Smooth muscle cell (in vitro differentiated cells): Measurements from ENCODE around the gene RPP25L. TPM values are rescaled to one million over a fixed set of nuclear protein-coding genes. Genes with fewer than 3 reads are reported as not detected.

Experiments used
- DNase-seq: peaks from one replicate; lab custom pipeline; 2025; ENCODE audit not compliant: unreplicated experiment; lab: John Stamatoyannopoulos, UW
- H2AFZ ChIP-seq: fragments of 200-600 bp; sonication (generic); 2 replicates; pipeline ENCODE4 v1.6.0; 2016; ENCODE audit warnings: antibody characterized with exemption, low read depth, mild to moderate bottlenecking
- H3F3A ChIP-seq: fragments of 200-600 bp; sonication (generic); 2 replicates; pipeline ENCODE4 v1.6.0; 2017; ENCODE audit warnings: antibody characterized with exemption, low read depth
- H3K27ac ChIP-seq: fragments of 200-600 bp; sonication (generic); 2 replicates; pipeline ENCODE4 v1.5.1; 2016; ENCODE audit warnings: low read depth, mild to moderate bottlenecking
- H3K27me3 ChIP-seq: fragments of 200-600 bp; sonication (generic); 2 replicates; pipeline ENCODE4 v1.6.1; 2016; ENCODE audit warnings: low read depth, mild to moderate bottlenecking
- H3K36me3 ChIP-seq: fragments of 200-600 bp; sonication (generic); 2 replicates; pipeline ENCODE4 v1.5.1; 2016; ENCODE audit warnings: low read depth
- H3K4me1 ChIP-seq: fragments of 200-600 bp; sonication (generic); 2 replicates; pipeline ENCODE4 v1.5.1; 2016; ENCODE audit warnings: low read depth
- H3K4me2 ChIP-seq: fragments of 200-600 bp; sonication (generic); 2 replicates; pipeline ENCODE4 v1.6.0; 2016; ENCODE audit warnings: mild to moderate bottlenecking
- H3K4me3 ChIP-seq: fragments of 200-600 bp; sonication (generic); 2 replicates; pipeline ENCODE4 v1.5.1; 2016; ENCODE audit warnings: mild to moderate bottlenecking
- H3K79me2 ChIP-seq: fragments of 200-600 bp; sonication (generic); 2 replicates; pipeline ENCODE4 v1.6.0; 2016; ENCODE audit warnings: low read depth, mild to moderate bottlenecking
- H3K9ac ChIP-seq: fragments of 200-600 bp; sonication (generic); 2 replicates; pipeline ENCODE4 v1.6.0; 2016; ENCODE audit warnings: low read depth
- H3K9me3 ChIP-seq: fragments of 200-600 bp; sonication (generic); replicated peaks from 2 replicates; pipeline ENCODE4 v1.5.1; 2016; ENCODE audit warnings: low read depth
- H4K20me1 ChIP-seq: fragments of 200-600 bp; sonication (generic); 2 replicates; pipeline ENCODE4 v1.6.0; 2016; ENCODE audit warnings: low read depth
- CTCF ChIP-seq: fragments of 200-600 bp; sonication (generic); IDR thresholded peaks from 2 replicates; pipeline ENCODE4 v1.5.1; 2017; ENCODE audit warnings: borderline replicate concordance, mild to moderate bottlenecking, antibody characterized with exemption; ENCODE audit not compliant: insufficient read depth, poor library complexity, severe bottlenecking
- WGBS: methylation state at CpG from one replicate; pipeline ENCODE4 v1.1.7; 2016; ENCODE audit warnings: low lambda C conversion rate; 5-methylcytosine and 5-hydroxymethylcytosine counted together
- polyA plus RNA-seq: library from polyadenylated mRNA; unstranded; fragments of >200 nt; fragmentation: Nextera tagmentation; extraction: Ambion mirVana; gene quantifications from 2 replicates; pipeline ENCODE4 v1.2.1, GENCODE V29; 2016
- total RNA-seq: library from RNA; depleted of rRNA; stranded (reverse); fragments of >200 nt; gene quantifications from 2 replicates; pipeline ENCODE4 v1.2.3, GENCODE V29; 2014

The RPP25L gene
- total and polyA plus RNA-seq, 2 experiments from 2014 or later = 10.9 to 27.5 TPM

GRCh38 chr9:34575241-34575640 lies 36.7 kb downstream of the RPP25L start:
- Histone ChIP-seq H3K36me3 (no peaks in the 10 kb centered on the region), H4K20me1 (peaks cover 6% of the 10 kb centered on the region), H3K4me3 (no peak overlapping the region), H2AFZ (no peak overlapping the region), H3K27me3 (peaks cover 9% of the 10 kb centered on the region), H3K9ac (no peak overlapping the region), H3K4me1 (peaks cover 58% of the 10 kb centered on the region), H3K27ac (no peak overlapping the region), H3K9me3 (no peaks in the 10 kb centered on the region), H3F3A (peaks cover 4% of the 10 kb centered on the region), H3K79me2 (peaks cover 18% of the 10 kb centered on the region), H3K4me2 (no peak overlapping the region)
- WGBS = 43% methylated on average over 8 of the region's 8 CpGs
- TF ChIP-seq CTCF = no peak
- DNase-seq = no peak

GRCh38 chr9:34574571-34574970 lies 37.3 kb downstream of the RPP25L start:
- H3K27ac ChIP-seq = no peak overlapping the region
- 92% methylated on average over 12 of the region's 12 CpGs for WGBS
- H3K4me3 ChIP-seq = no peak overlapping the region
- TF ChIP-seq CTCF = no peak
- peaks cover 4% of the 10 kb centered on the region for H3F3A ChIP-seq
- no peak overlapping the region for H2AFZ ChIP-seq
- H3K4me2 ChIP-seq = no peak overlapping the region
- H3K4me1 ChIP-seq = peaks cover 54% of the 10 kb centered on the region
- no peaks in the 10 kb centered on the region for H3K9me3 ChIP-seq
- no peak overlapping the region for H3K9ac ChIP-seq
- no peak for DNase-seq
- peaks cover 9% of the 10 kb centered on the region for H3K27me3 ChIP-seq
- H3K79me2 ChIP-seq = peaks cover 15% of the 10 kb centered on the region
- H4K20me1 ChIP-seq = peaks cover 6% of the 10 kb centered on the region
- H3K36me3 ChIP-seq = no peaks in the 10 kb centered on the region

GRCh38 chr9:34573599-34574325 lies 38.1 kb downstream of the RPP25L start:
- Histone ChIP-seq H3K9me3 (no peaks in the 10 kb centered on the region), H3F3A (peaks cover 4% of the 10 kb centered on the region), H3K4me3 (no peak overlapping the region), H3K4me2 (peak overlapping the region; percentile 12), H3K4me1 (peaks cover 54% of the 10 kb centered on the region), H3K36me3 (no peaks in the 10 kb centered on the region), H3K9ac (no peak overlapping the region), H3K27me3 (peaks cover 8% of the 10 kb centered on the region), H3K79me2 (peaks cover 15% of the 10 kb centered on the region), H4K20me1 (peaks cover 6% of the 10 kb centered on the region), H3K27ac (no peak overlapping the region), H2AFZ (no peak overlapping the region)
- WGBS = 62% methylated on average over 6 of the region's 17 CpGs
- no peak for DNase-seq
- TF ChIP-seq CTCF = no peak

GRCh38 chr9:34572628-34573027 lies 39.3 kb downstream of the RPP25L start:
- DNase-seq = no peak
- Histone ChIP-seq H3K36me3 (no peaks in the 10 kb centered on the region), H2AFZ (no peak overlapping the region), H3F3A (peaks cover 4% of the 10 kb centered on the region), H4K20me1 (peaks cover 6% of the 10 kb centered on the region), H3K27ac (no peak overlapping the region), H3K9ac (no peak overlapping the region), H3K27me3 (no peaks in the 10 kb centered on the region), H3K4me2 (no peak overlapping the region), H3K79me2 (peaks cover 15% of the 10 kb centered on the region), H3K4me1 (peaks cover 52% of the 10 kb centered on the region), H3K4me3 (no peak overlapping the region), H3K9me3 (no peaks in the 10 kb centered on the region)
- WGBS = 83% methylated on average over 6 of the region's 6 CpGs
- TF ChIP-seq CTCF = no peak
